ENCODE results near the gene DHCR24. TPM values are rescaled to one million over a fixed set of nuclear protein-coding genes. Genes with fewer than 3 reads are reported as not detected.

Gene DHCR24, protein sequence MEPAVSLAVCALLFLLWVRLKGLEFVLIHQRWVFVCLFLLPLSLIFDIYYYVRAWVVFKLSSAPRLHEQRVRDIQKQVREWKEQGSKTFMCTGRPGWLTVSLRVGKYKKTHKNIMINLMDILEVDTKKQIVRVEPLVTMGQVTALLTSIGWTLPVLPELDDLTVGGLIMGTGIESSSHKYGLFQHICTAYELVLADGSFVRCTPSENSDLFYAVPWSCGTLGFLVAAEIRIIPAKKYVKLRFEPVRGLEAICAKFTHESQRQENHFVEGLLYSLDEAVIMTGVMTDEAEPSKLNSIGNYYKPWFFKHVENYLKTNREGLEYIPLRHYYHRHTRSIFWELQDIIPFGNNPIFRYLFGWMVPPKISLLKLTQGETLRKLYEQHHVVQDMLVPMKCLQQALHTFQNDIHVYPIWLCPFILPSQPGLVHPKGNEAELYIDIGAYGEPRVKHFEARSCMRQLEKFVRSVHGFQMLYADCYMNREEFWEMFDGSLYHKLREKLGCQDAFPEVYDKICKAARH
- total RNA-seq = 53.3 TPM

DNA sequence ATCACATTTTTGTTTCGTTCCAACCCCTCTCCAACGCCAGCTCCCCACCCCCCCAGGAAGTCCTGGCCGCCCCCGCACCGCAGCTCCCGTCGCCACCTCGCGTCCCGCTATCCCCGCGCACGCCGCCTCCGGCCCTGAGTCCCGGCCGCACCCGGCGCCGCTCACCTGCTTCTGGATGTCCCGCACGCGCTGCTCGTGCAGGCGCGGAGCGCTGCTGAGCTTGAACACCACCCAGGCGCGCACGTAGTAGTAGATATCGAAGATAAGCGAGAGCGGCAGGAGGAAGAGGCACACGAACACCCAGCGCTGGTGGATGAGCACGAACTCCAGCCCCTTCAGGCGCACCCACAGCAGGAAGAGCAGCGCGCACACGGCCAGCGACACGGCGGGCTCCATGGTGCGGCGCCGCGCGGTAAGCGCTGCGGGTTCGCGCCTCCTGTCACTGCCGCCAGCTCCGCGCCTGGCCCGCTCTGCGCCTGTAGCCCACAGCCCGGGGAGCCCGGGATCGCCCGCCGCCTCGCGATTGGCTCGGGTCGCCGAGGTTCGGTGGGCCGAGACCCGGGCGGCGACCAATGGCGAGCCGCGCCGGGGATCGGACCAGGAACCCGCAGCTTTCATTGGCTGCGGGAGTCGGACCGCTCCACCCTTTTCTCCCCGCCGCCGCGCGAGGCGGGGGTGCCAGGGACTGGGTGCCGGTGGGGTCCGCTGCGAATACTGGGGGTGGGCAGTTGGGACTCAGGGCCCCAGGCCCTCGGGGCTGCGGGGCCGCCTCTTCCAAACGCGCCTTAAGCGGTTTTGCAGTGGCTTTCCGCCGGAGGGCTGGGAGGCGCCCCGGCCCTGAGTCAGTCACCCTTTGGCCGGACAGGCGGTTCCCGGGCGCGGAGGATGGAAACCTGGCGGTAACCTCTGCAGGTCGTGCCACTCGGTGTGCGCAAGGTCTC lies at the start of gene DHCR24:
Gene DHCR24 (minus strand): TSS at position 472 of the 941 bp plus-strand sequence. CDS start 76 bp downstream, at position 396.

DNA sequence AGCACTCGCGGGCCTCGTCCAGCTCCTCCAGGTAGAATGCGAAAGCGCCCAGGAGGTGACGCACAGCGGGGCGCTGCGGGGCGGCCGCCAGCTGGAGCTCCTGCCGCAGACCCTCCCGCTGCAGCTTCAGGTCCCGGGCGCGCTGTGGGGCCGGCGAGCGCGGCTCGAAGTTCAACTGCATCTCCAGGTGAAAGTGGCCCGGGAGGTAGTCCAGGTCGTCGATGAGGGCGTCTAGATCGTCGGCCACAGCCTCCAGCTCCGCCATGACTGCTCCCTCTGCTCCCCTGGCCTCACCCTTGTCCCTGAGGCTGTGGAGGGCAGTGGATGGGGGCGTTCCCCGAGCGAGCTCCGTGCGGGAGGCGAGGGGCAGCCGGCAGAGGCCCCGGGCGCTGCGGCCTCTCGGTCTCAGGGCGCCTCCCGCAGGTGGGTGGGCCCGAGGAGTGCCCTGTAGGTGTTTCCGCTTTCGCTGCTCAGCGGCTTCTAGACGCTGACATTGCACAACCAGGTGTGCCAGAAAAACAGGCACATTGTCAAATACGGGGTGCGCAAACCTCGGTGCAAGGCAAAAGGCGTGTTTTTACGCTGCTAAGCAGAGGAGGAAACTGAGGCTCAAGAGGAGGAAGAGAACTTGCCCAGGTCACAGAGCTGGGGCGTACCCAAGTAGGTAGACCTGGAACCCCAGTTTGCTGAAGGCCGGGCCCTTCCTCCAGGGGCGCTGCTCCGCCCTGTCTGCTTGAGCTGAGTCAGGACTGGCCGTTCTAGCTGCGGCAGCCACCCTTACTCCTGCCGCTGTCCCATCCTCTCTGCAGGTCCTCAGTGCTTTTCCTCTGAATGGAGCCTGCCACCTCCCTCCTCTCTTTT lies 85.9 kb downstream of the DHCR24 start, which contains the start of gene TTC22:
Gene TTC22 (minus strand): TSS at position 425 of the 861 bp plus-strand sequence. CDS start 160 bp downstream, at position 265.

Other genes with a start within 250 kb of the DHCR24 start
- gene MROH7, start 245.4 kb downstream of the DHCR24 start, total RNA-seq = 2.5 TPM
- 19.6 TPM for gene TTC4, start 171.3 kb downstream of the DHCR24 start, total RNA-seq
- gene PARS2, start 122.7 kb downstream of the DHCR24 start, total RNA-seq = 4.2 TPM
- 1.2 TPM for gene TTC22, start 85.9 kb downstream of the DHCR24 start, total RNA-seq
- gene TMEM61, start 93.4 kb upstream of the DHCR24 start, total RNA-seq = 1.4 TPM
- not detected for gene BSND, start 111.7 kb upstream of the DHCR24 start, total RNA-seq
- 0.23 TPM for gene PCSK9, start 152.4 kb upstream of the DHCR24 start, total RNA-seq